GM23338 (cell line): ENCODE measurements around the gene GSTK1. TPM values are rescaled to one million over a fixed set of nuclear protein-coding genes. Genes with fewer than 3 reads are reported as not detected.

Experiments used
- ATAC-seq: fragments of 200-7000 bp; cut with Tn5 transposase; 3 replicates; pipeline ENCODE4 v1.9.1; 2020
- DNase-seq: peaks from one replicate; pipeline ENCODE4 v3.0.0-alpha.2; 2015; ENCODE audit warnings: low spot score
- H2AFZ ChIP-seq: fragments of 200-600 bp; sonication (generic); 2 replicates; pipeline ENCODE4 v1.8.0; 2016; ENCODE audit warnings: antibody characterized with exemption, mild to moderate bottlenecking, moderate library complexity
- H3F3A ChIP-seq: fragments of 200-600 bp; sonication (generic); replicated peaks from 2 replicates; pipeline ENCODE4 v1.8.0; 2017; ENCODE audit warnings: antibody characterized with exemption, mixed run types, low read depth
- H3K27ac ChIP-seq: fragments of 200-600 bp; sonication (generic); 2 replicates; pipeline ENCODE4 v1.6.1; 2016; ENCODE audit warnings: low read depth
- H3K27me3 ChIP-seq: fragments of 200-600 bp; sonication (generic); 2 replicates; pipeline ENCODE4 v1.8.0; 2016; ENCODE audit warnings: mild to moderate bottlenecking, mixed run types, moderate library complexity; ENCODE audit not compliant: insufficient read depth
- H3K36me3 ChIP-seq: fragments of 200-600 bp; sonication (generic); 2 replicates; pipeline ENCODE4 v1.8.0; 2016; ENCODE audit warnings: mild to moderate bottlenecking; ENCODE audit not compliant: insufficient read depth
- H3K4me1 ChIP-seq: fragments of 200-600 bp; sonication (generic); 2 replicates; pipeline ENCODE4 v1.8.0; 2016; ENCODE audit warnings: mild to moderate bottlenecking, moderate library complexity; ENCODE audit not compliant: insufficient read depth
- H3K4me2 ChIP-seq: fragments of 200-600 bp; sonication (generic); 2 replicates; pipeline ENCODE4 v1.7.1; 2017; ENCODE audit warnings: mixed run types
- H3K4me3 ChIP-seq: fragments of 200-600 bp; sonication (generic); 2 replicates; pipeline ENCODE4 v1.6.1; 2016; ENCODE audit warnings: mixed run types
- H3K79me2 ChIP-seq: fragments of 200-600 bp; sonication (generic); replicated peaks from 2 replicates; pipeline ENCODE4 v1.8.0; 2017; ENCODE audit warnings: mild to moderate bottlenecking; ENCODE audit not compliant: insufficient read depth
- H3K9me2 ChIP-seq: fragments of 200-600 bp; sonication (generic); 2 replicates; pipeline ENCODE4 v1.8.0; 2017; ENCODE audit not compliant: insufficient read depth
- H4K20me1 ChIP-seq: fragments of 200-600 bp; sonication (generic); replicated peaks from 2 replicates; pipeline ENCODE4 v1.8.0; 2017; ENCODE audit warnings: mild to moderate bottlenecking; ENCODE audit not compliant: insufficient read depth
- H3K27ac Mint-ChIP-seq: 2 replicates; pipeline ENCODE4 v1.8.0; 2020; ENCODE audit warnings: inconsistent platforms, mild to moderate bottlenecking, moderate library complexity, mixed read lengths
- H3K27me3 Mint-ChIP-seq: 3 replicates; pipeline ENCODE4 v1.8.0; 2022; ENCODE audit warnings: low read depth, mild to moderate bottlenecking, moderate library complexity, mixed read lengths, inconsistent platforms; ENCODE audit not compliant: insufficient read depth, poor library complexity
- H3K36me3 Mint-ChIP-seq: 3 replicates; pipeline ENCODE4 v1.8.0; 2021; ENCODE audit warnings: low read depth, mild to moderate bottlenecking, inconsistent platforms, moderate library complexity, mixed read lengths
- H3K4me1 Mint-ChIP-seq: 3 replicates; pipeline ENCODE4 v1.8.0; 2020; ENCODE audit warnings: mild to moderate bottlenecking, inconsistent platforms, mixed read lengths
- H3K4me3 Mint-ChIP-seq: 3 replicates; pipeline ENCODE4 v1.8.0; 2021; ENCODE audit warnings: moderate library complexity, mild to moderate bottlenecking, inconsistent platforms, mixed read lengths
- H3K9me3 Mint-ChIP-seq: 3 replicates; pipeline ENCODE4 v1.8.0; 2020; ENCODE audit warnings: moderate library complexity, mild to moderate bottlenecking, inconsistent platforms, mixed read lengths
- CREB1 ChIP-seq: fragments of 250-450 bp; sonication (Bioruptor Pico); IDR thresholded peaks from 2 replicates; pipeline ENCODE4 v1.5.0; 2020; ENCODE audit warnings: low read depth, mild to moderate bottlenecking, moderate library complexity
- CTCF ChIP-seq, 2 experiments: fragments of 200-600 bp in 1 of 2; sonication (generic) in 1 of 2; conservative IDR thresholded peaks; 2 replicates each; pipeline versions ENCODE4 v1.5.1 to v1.6.1; 2016 to 2017; ENCODE audit warnings: antibody characterized with exemption in 2 of 2, low read depth in 2 of 2, mild to moderate bottlenecking in 2 of 2, moderate library complexity in 1 of 2
- ETS1 ChIP-seq: IDR thresholded peaks from 2 replicates; pipeline ENCODE4 v1.6.1; 2016; ENCODE audit warnings: antibody characterized with exemption
- EZH2 ChIP-seq: fragments of 200-600 bp; sonication (generic); IDR thresholded peaks from one replicate; pipeline ENCODE4 v1.8.0; 2017; ENCODE audit warnings: antibody characterized with exemption, mild to moderate bottlenecking, low read depth; ENCODE audit not compliant: unreplicated experiment
- EZH2phosphoT487 ChIP-seq: fragments of 200-600 bp; sonication (generic); IDR thresholded peaks from one replicate; pipeline ENCODE4 v1.8.1; 2018; ENCODE audit warnings: antibody characterized with exemption; ENCODE audit not compliant: unreplicated experiment
- JUNB ChIP-seq: IDR thresholded peaks from one replicate; pipeline ENCODE4 v1.6.1; 2016; ENCODE audit warnings: antibody characterized with exemption; ENCODE audit not compliant: unreplicated experiment
- POLR2AphosphoS5 ChIP-seq: IDR thresholded peaks from 2 replicates; pipeline ENCODE4 v1.6.1; 2016; ENCODE audit warnings: antibody characterized with exemption, low read depth
- STAT1 ChIP-seq: IDR thresholded peaks from one replicate; pipeline ENCODE4 v1.6.1; 2016; ENCODE audit warnings: antibody characterized with exemption; ENCODE audit not compliant: unreplicated experiment
- ZNF114 ChIP-seq: fragments of 250-450 bp; sonication (Bioruptor Pico); IDR thresholded peaks from 2 replicates; pipeline ENCODE4 v1.5.0; 2020; ENCODE audit warnings: mild to moderate bottlenecking, moderate library complexity
- ZNF331 ChIP-seq: fragments of 250-450 bp; sonication (Bioruptor Pico); IDR thresholded peaks from 2 replicates; pipeline ENCODE4 v1.5.0; 2020; ENCODE audit warnings: low read depth, mild to moderate bottlenecking, moderate library complexity
- polyA plus RNA-seq: library from polyadenylated mRNA; unstranded; fragments of >200 nt; fragmentation: Nextera tagmentation; extraction: Ambion mirVana; gene quantifications from 2 replicates; pipeline ENCODE4 v1.2.1, GENCODE V29; 2016
- total RNA-seq: library from RNA; depleted of rRNA; stranded (reverse); fragments of >200 nt; shearing (Covaris generic); gene quantifications from 2 replicates; pipeline ENCODE4 v1.2.3, GENCODE V29; 2014

GSTK1 gene
- total and polyA plus RNA-seq, 2 experiments from 2014 or later = 26.4 to 27.5 TPM

GRCh38 chr7:143244321-143244720 lies 18.9 kb upstream of the GSTK1 start:
- DNase-seq (no peak), ATAC-seq (no peak)
- H3K79me2 ChIP-seq = no peaks in the 10 kb centered on the region
- H2AFZ ChIP-seq = no peak overlapping the region
- H3K36me3 ChIP-seq = no peaks in the 10 kb centered on the region
- H3K4me1 ChIP-seq = no peaks in the 10 kb centered on the region
- H4K20me1 ChIP-seq = no peaks in the 10 kb centered on the region
- no peaks in the 10 kb centered on the region for H3K27me3 Mint-ChIP-seq
- H3K4me3 Mint-ChIP-seq = no peak overlapping the region
- no peaks in the 10 kb centered on the region for H3K9me2 ChIP-seq
- no peaks in the 10 kb centered on the region for H3K36me3 Mint-ChIP-seq
- no peak overlapping the region for H3K27ac ChIP-seq
- no peak overlapping the region for H3K4me2 ChIP-seq
- no peak for TF ChIP-seq ZNF331 (CRISPR knock-in tag)
- no peak for TF ChIP-seq EZH2phosphoT487
- TF ChIP-seq JUNB = no peak
- TF ChIP-seq CREB1 (CRISPR knock-in tag) = no peak
- TF ChIP-seq EZH2 = no peak
- no peak for TF ChIP-seq ZNF114 (CRISPR knock-in tag)
- TF ChIP-seq CTCF (conservative IDR thresholded peaks at IDR 0.05; ENCODE audit: low read depth in 2 of 2) = no peak
- TF ChIP-seq STAT1 = no peak
- no peak for TF ChIP-seq ETS1
- no peaks in the 10 kb centered on the region for H3F3A ChIP-seq
- H3K4me3 ChIP-seq = no peak overlapping the region
- H3K27me3 ChIP-seq = no peaks in the 10 kb centered on the region
- no peaks in the 10 kb centered on the region; the same call in 2 of the 3 replicates for H3K4me1 Mint-ChIP-seq
- no peak overlapping the region for H3K27ac Mint-ChIP-seq
- H3K9me3 Mint-ChIP-seq = no peaks in the 10 kb centered on the region

GRCh38 chr7:143245123-143245522 lies 18.1 kb upstream of the GSTK1 start:
- Histone ChIP-seq H3F3A (no peaks in the 10 kb centered on the region), H3K4me3 (no peak overlapping the region), H3K79me2 (no peaks in the 10 kb centered on the region), H3K36me3 (no peaks in the 10 kb centered on the region), H3K9me2 (no peaks in the 10 kb centered on the region), H3K4me1 (no peaks in the 10 kb centered on the region), H3K27me3 (no peaks in the 10 kb centered on the region), H3K4me2 (no peak overlapping the region), H4K20me1 (no peaks in the 10 kb centered on the region), H3K27ac (no peak overlapping the region), H2AFZ (no peak overlapping the region)
- ATAC-seq (no peak), DNase-seq (no peak)
- Mint-ChIP-seq H3K27ac (no peak overlapping the region), H3K4me3 (no peak overlapping the region), H3K9me3 (no peaks in the 10 kb centered on the region), H3K4me1 (no peaks in the 10 kb centered on the region; the same call in 2 of the 3 replicates), H3K27me3 (no peaks in the 10 kb centered on the region), H3K36me3 (no peaks in the 10 kb centered on the region)
- TF ChIP-seq POLR2AphosphoS5 (no peak), EZH2phosphoT487 (no peak), STAT1 (no peak), ETS1 (no peak), CTCF (conservative IDR thresholded peaks at IDR 0.05; ENCODE audit: low read depth in 2 of 2) (no peak)
